Stomach (tissue), 9 donors: ENCODE measurements around the gene POFUT2. TPM values are rescaled to one million over a fixed set of nuclear protein-coding genes. Genes with fewer than 3 reads are reported as not detected.
A peak's percentile ranks its signal among the peaks of the same experiment; 100 is the strongest.

Experiments
- DNase-seq, 2 donors: peaks; one replicate each; pipeline versions ENCODE4 v3.0.0 to v3.0.0-alpha.2; 2013 to 2019
- H3K27ac ChIP-seq, 5 donors: fragments of 200-600 bp in 4 of 5; sonication (generic) in 4 of 5; one replicate each; pipeline ENCODE4 v1.5.1; 2013 to 2019; ENCODE audit warnings: mild to moderate bottlenecking in 1 of 5, moderate library complexity in 1 of 5
- H3K27me3 ChIP-seq, 3 donors: fragments of 200-600 bp; sonication (generic); one replicate each; pipeline ENCODE4 v1.5.1; 2017 to 2019; ENCODE audit warnings: mixed run types in 1 of 3
- H3K36me3 ChIP-seq, 4 donors: fragments of 200-600 bp; sonication (generic); 1 replicate in 3 of 4; 2 replicates in 1 of 4; pipeline ENCODE4 v1.5.1; 2016 to 2019
- H3K4me1 ChIP-seq, 4 donors: fragments of 200-600 bp; sonication (generic); one replicate each; pipeline ENCODE4 v1.5.1; 2016 to 2019
- H3K4me3 ChIP-seq, 4 donors: fragments of 200-600 bp; sonication (generic) in 3 of 4; one replicate each; pipeline ENCODE4 v1.5.1; 2016 to 2019; ENCODE audit warnings: mild to moderate bottlenecking in 1 of 4
- H3K9me3 ChIP-seq, 4 donors: fragments of 200-600 bp; sonication (generic); one replicate each; pipeline ENCODE4 v1.5.1; 2016 to 2019
- EP300 ChIP-seq: sonication (generic); formaldehyde crosslinking; IDR thresholded peaks from one replicate; pipeline ENCODE4 v1.6.1; 2017; ENCODE audit warnings: antibody characterized with exemption
- POLR2A ChIP-seq, 4 donors: fragments of 450-650 bp; IDR thresholded peaks; one replicate each; pipeline ENCODE4 v1.6.1; 2016; ENCODE audit warnings: antibody characterized with exemption in 4 of 4, control low read depth in 2 of 4, mild to moderate bottlenecking in 1 of 4, moderate library complexity in 1 of 4
- POLR2AphosphoS5 ChIP-seq, 3 donors: sonication (generic); formaldehyde crosslinking; IDR thresholded peaks; one replicate each; pipeline ENCODE4 v1.6.1; 2016; ENCODE audit warnings: antibody characterized with exemption in 3 of 3
- WGBS, 5 donors: extraction: QIAGEN DNeasy Blood & Tissue Kit in 3 of 5; methylation state at CpG; one replicate each; pipeline versions ENCODE4 v1.1.5 to v1.1.7; 2013 to 2018; 5-methylcytosine and 5-hydroxymethylcytosine counted together
- intact Hi-C: fragments of 100-400 bp; cut with DNase I; formaldehyde crosslinking; loops from one replicate; pipeline ENCODE4 v1.15.1; 2023; ENCODE audit warnings: low total_unique reads
- polyA plus RNA-seq, 3 donors: library from polyadenylated mRNA; stranded (reverse); fragments of 200-250 nt; gene quantifications; one replicate each; pipeline ENCODE4 v1.2.3, GENCODE V29; 2013
- total RNA-seq, 5 donors: library from RNA; depleted of rRNA; stranded (reverse); fragments of >200 nt; gene quantifications; one replicate each; pipeline versions ENCODE4 v1.1.0 to v1.2.3, GENCODE V29; 2014 to 2016
- TF ChIP-seq, protein P1 (sequence below), 7 experiments: fragments of 450-650 bp in 4 of 7; fragments of 200-600 bp in 3 of 7; sonication (generic) in 3 of 7; IDR thresholded peaks; one replicate each; pipeline ENCODE4 v1.5.1; 2016 to 2019; ENCODE audit warnings: antibody characterized with exemption in 7 of 7, control low read depth in 2 of 7, mild to moderate bottlenecking in 1 of 7
- donor health status: healthy with polysubstance abuse.
- donor health status: Bipolar disorder and iron deficiency.
- donor health status: healthy.

Gene POFUT2
- total and polyA plus RNA-seq, 8 donors, result 7.4 to 34.2 (median 22.4) TPM

DNA sequence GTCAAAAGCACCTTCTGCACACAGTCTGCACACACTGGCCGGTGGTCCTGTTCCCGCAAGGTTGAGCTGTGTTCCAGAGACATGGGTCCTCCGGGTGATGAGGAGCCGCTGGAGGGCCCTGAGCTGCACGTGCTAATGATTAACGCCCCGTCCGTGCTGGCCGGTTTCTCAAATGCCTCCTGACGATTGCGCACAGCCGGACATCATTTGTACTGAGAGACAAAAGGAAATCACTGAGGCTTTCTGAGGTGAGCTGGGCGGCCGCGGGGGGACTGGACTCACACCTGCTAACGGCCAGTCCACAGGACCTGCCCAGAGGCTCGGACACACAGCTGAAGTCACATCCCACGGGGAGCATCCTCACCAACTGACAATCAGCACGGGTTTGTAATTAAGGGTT lies 29.2 kb downstream of the POFUT2 start:
- H3K36me3 ChIP-seq, result peaks cover 5 to 10% (median 6%) of the 10 kb centered on the region in 4 donors
- H3K4me1 ChIP-seq, result peaks cover 0 to 6% (median 0%) of the 10 kb centered on the region in 4 donors
- no peak overlapping the region for H3K4me3 ChIP-seq
- intact Hi-C loops, result no loop called here
- no peaks in the 10 kb centered on the region for H3K9me3 ChIP-seq
- DNase-seq, result peak in 1 of 2 donors; percentile 24
- no peak overlapping the region for H3K27ac ChIP-seq
- no peak for TF ChIP-seq POLR2AphosphoS5 (IDR thresholded peaks at IDR 0.05)
- TF ChIP-seq POLR2A (IDR thresholded peaks at IDR 0.05), result no peak
- TF ChIP-seq, protein P1, sequence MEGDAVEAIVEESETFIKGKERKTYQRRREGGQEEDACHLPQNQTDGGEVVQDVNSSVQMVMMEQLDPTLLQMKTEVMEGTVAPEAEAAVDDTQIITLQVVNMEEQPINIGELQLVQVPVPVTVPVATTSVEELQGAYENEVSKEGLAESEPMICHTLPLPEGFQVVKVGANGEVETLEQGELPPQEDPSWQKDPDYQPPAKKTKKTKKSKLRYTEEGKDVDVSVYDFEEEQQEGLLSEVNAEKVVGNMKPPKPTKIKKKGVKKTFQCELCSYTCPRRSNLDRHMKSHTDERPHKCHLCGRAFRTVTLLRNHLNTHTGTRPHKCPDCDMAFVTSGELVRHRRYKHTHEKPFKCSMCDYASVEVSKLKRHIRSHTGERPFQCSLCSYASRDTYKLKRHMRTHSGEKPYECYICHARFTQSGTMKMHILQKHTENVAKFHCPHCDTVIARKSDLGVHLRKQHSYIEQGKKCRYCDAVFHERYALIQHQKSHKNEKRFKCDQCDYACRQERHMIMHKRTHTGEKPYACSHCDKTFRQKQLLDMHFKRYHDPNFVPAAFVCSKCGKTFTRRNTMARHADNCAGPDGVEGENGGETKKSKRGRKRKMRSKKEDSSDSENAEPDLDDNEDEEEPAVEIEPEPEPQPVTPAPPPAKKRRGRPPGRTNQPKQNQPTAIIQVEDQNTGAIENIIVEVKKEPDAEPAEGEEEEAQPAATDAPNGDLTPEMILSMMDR (IDR thresholded peaks at IDR 0.05), result no peak
- no peak for TF ChIP-seq EP300
- peaks cover 0 to 55% (median 40%) of the 10 kb centered on the region in 3 donors for H3K27me3 ChIP-seq
- WGBS, 5 donors, result 38 to 51% (median 39%) methylated on average over 11 to 19 of the region's 19 CpGs

DNA sequence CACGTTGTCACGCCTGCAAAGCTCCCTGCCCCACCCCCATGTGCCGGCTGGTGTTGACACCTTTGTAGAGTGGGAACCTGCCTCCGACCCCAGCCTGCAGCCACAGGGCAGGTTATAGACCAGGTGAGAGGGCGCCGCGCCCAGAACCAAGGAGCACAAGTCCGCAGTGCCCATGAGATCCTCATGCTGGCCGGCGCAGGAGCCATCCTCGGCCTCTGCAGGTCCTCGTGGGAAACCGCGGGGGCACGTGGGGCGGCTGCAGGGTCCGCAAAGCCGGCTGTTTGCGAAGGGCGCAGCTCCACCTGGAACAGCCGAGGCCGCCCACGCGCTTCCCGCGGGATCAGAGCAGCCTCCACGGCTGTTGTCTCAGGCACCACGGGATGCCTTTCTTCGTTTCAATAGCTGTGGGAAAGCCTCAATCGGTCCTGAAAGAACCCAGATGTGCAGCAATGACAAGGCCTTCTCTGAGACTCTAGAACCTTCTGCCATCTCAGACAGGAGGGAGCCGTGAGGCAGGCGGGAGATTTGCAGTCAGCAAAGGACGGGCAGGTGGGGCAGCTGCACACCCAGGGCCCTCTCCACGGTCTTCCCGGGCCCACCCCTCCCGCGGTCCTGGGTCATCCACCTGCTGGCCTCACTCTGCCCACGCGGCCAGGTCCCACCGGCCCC lies 29.9 kb downstream of the POFUT2 start:
- H3K27ac ChIP-seq, result no peak overlapping the region
- WGBS, 5 donors, result 63 to 74% (median 69%) methylated on average over 28 to 40 of the region's 40 CpGs
- intact Hi-C loops, result no loop called here
- H3K4me1 ChIP-seq, result peaks cover 0 to 6% (median 0%) of the 10 kb centered on the region in 4 donors
- peaks cover 0 to 62% (median 40%) of the 10 kb centered on the region in 3 donors for H3K27me3 ChIP-seq
- no peak for DNase-seq
- TF ChIP-seq POLR2AphosphoS5 (IDR thresholded peaks at IDR 0.05) (no peak), EP300 (no peak), POLR2A (IDR thresholded peaks at IDR 0.05) (no peak)
- TF ChIP-seq, protein P1 (IDR thresholded peaks at IDR 0.05), result no peak
- H3K36me3 ChIP-seq, result peaks cover 0 to 4% (median 0%) of the 10 kb centered on the region in 4 donors
- no peaks in the 10 kb centered on the region for H3K9me3 ChIP-seq
- H3K4me3 ChIP-seq, result no peak overlapping the region

DNA sequence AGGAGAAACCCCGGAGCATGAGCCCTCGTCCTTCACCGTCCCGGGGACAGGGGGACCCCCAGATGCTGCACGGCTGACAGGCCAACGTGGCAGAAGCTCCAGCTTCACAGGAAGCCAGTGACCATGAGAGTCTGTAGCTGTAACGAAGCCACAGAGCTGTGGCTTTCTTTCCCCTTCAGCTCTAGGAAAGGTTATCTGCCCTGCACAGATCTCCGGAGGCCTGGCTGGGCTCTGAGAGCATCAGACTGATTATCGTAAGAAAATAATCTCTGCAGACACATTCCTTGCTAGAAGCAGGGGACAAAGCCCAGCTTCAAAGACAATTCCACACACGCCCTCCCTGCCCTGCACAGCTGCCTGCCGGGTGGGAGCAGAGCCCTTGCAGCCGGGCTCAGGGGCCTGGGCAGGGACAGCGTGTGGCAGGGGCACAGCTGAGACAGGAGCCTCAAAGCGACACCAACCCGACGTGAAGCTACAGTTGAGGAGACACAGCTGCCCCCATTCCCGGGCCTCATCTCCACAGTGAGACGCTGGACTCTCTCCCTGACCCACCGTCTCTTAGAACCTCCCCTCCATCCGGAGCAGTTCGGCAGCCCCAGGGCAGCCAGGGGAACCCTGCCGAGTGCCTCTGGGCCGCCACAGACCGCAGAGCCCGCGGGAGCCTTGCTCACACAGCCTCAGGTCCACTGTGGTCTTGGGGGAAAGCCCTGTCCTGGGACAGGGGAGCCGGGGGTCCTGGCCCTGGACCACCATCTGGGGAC lies 30.6 kb downstream of the POFUT2 start:
- Histone ChIP-seq H3K36me3 (no peaks in the 10 kb centered on the region), H3K27me3 (peaks cover 0 to 68% (median 40%) of the 10 kb centered on the region in 3 donors), H3K4me1 (peaks cover 0 to 6% (median 0%) of the 10 kb centered on the region in 4 donors), H3K4me3 (no peak overlapping the region), H3K9me3 (no peaks in the 10 kb centered on the region), H3K27ac (no peak overlapping the region)
- peak in 1 of 2 donors; percentile 33 for DNase-seq
- WGBS, 5 donors, result 40 to 46% (median 42%) methylated on average over 17 to 27 of the region's 27 CpGs
- no peak for TF ChIP-seq POLR2AphosphoS5 (IDR thresholded peaks at IDR 0.05)
- no peak for TF ChIP-seq POLR2A (IDR thresholded peaks at IDR 0.05)
- TF ChIP-seq, protein P1 (IDR thresholded peaks at IDR 0.05), result no peak
- TF ChIP-seq EP300, result no peak
- intact Hi-C loops, result no loop called here

DNA sequence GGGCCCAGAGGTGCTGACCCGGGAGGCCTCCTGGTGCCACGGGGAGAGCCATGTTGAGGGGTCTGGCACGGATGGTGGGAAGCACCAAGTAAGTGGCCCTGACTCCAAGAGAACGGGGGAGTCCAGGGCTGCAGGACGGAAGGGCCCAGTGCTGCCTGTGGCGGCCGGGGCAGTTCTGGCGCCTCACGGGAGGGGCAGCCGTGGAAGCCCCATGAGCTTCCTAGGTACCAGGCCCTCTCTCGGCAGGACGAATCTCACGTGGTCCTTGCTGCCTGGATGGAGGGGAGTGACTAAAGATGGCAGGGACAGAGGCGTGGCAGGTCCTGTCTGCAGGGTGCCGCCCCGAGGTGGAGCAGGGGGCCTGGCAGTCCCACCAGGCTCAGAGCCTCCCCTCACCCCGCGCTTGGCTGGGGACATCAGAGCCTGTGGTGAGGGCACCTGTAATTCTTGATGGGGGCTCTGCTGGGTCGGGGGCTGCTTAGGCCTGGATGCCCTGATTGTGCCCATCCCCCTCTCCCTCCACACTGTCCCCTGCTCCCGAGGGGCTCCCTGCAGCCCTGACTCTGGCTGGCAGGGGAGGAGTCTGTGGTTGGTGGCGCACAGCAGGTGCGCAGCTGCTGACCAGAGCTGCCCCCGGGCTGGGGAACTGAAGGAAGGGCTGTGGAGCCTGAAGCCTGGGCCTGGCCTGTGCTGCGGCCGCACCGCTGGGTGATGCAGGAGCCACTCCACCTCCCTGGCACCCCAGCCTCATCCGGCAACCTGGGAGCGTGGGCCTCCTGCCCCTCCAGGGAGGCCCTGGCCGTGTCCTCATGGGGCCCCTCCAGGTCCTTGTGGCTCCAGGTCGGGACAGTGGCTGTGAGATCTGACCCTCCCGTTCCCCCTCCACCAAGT lies 31.4 kb downstream of the POFUT2 start:
- no peaks in the 10 kb centered on the region for H3K36me3 ChIP-seq
- intact Hi-C loops, result no loop called here
- no peak overlapping the region for H3K27ac ChIP-seq
- no peaks in the 10 kb centered on the region for H3K9me3 ChIP-seq
- 70 to 84% (median 78%) methylated on average over 19 to 31 of the region's 31 CpGs for WGBS, 5 donors
- peaks cover 0 to 68% (median 40%) of the 10 kb centered on the region in 3 donors for H3K27me3 ChIP-seq
- no peak for DNase-seq
- peaks cover 0 to 6% (median 0%) of the 10 kb centered on the region in 4 donors for H3K4me1 ChIP-seq
- TF ChIP-seq, protein P1 (IDR thresholded peaks at IDR 0.05), result no peak
- TF ChIP-seq EP300 (no peak), POLR2A (IDR thresholded peaks at IDR 0.05) (no peak), POLR2AphosphoS5 (IDR thresholded peaks at IDR 0.05) (no peak)
- no peak overlapping the region for H3K4me3 ChIP-seq
